ENCODE results near the gene CEP57L1. TPM values are rescaled to one million over a fixed set of nuclear protein-coding genes. Genes with fewer than 3 reads are reported as not detected.

Gene CEP57L1
- total and polyA plus RNA-seq, 2 experiments from 2014 or later: 20.6 to 25.6 TPM

GRCh38 chr6:109117346-109118035 is 22.2 kb downstream of the CEP57L1 start:
- no peak overlapping the region for H3K27ac ChIP-seq
- H3K9ac ChIP-seq: no peak overlapping the region
- no peak overlapping the region for H2AFZ ChIP-seq
- no peaks in the 10 kb centered on the region for H3K9me3 ChIP-seq (ENCODE audit: low read depth)
- H3K27me3 ChIP-seq (replicated peaks; ENCODE audit: insufficient read depth): no peaks in the 10 kb centered on the region
- H3K79me2 ChIP-seq (ENCODE audit: insufficient read depth): peaks cover 98% of the 10 kb centered on the region
- in situ Hi-C loops (cut with MboI): no loop called here
- TF ChIP-seq EZH2 (IDR thresholded peaks at IDR 0.05; ENCODE audit: insufficient read depth, poor library complexity, severe bottlenecking) (no peak), EZH2phosphoT487 (IDR thresholded peaks at IDR 0.05; ENCODE audit: insufficient read depth, low read depth) (no peak)
- peaks cover 16% of the 10 kb centered on the region for H3K4me1 ChIP-seq (ENCODE audit: insufficient read depth)
- no peak for DNase-seq
- H3K4me3 ChIP-seq: no peak overlapping the region
- 51 to 54% methylated on average over 5 of the region's 5 CpGs for WGBS, 2 experiments (ENCODE audit: low coverage in 1 of 2, low lambda C conversion rate in 2 of 2, missing lambda C conversion rate in 2 of 2)
- no peaks in the 10 kb centered on the region for H4K20me1 ChIP-seq (ENCODE audit: insufficient read depth)
- peaks cover 7% of the 10 kb centered on the region; the same call in 1 of the 2 replicates for H3F3A ChIP-seq (ENCODE audit: insufficient read depth)
- H3K4me2 ChIP-seq (ENCODE audit: unreplicated experiment): no peak overlapping the region
- H3K9me2 ChIP-seq (ENCODE audit: insufficient read depth): no peaks in the 10 kb centered on the region
- H3K36me3 ChIP-seq (ENCODE audit: low read depth): no peaks in the 10 kb centered on the region

- peaks cover 98% of the 10 kb centered on the region for H3K79me2 ChIP-seq (ENCODE audit: insufficient read depth)
- in situ Hi-C loops (cut with MboI): no loop called here
- H3K4me3 ChIP-seq: no peak overlapping the region
- no peak for DNase-seq
- WGBS, 2 experiments (ENCODE audit: low coverage in 1 of 2, low lambda C conversion rate in 2 of 2, missing lambda C conversion rate in 2 of 2): 94 to 98% methylated on average over 5 of the region's 5 CpGs
- no peaks in the 10 kb centered on the region for H3K9me2 ChIP-seq (ENCODE audit: insufficient read depth)
- no peak overlapping the region for H3K27ac ChIP-seq
- no peaks in the 10 kb centered on the region for H3K27me3 ChIP-seq (replicated peaks; ENCODE audit: insufficient read depth)
- no peak overlapping the region for H2AFZ ChIP-seq
- H3K4me2 ChIP-seq (ENCODE audit: unreplicated experiment): no peak overlapping the region
- no peak overlapping the region for H3K9ac ChIP-seq
- peaks cover 7% of the 10 kb centered on the region; the same call in 1 of the 2 replicates for H3F3A ChIP-seq (ENCODE audit: insufficient read depth)
- no peaks in the 10 kb centered on the region for H4K20me1 ChIP-seq (ENCODE audit: insufficient read depth)
- H3K9me3 ChIP-seq (ENCODE audit: low read depth): no peaks in the 10 kb centered on the region
- H3K36me3 ChIP-seq (ENCODE audit: low read depth): no peaks in the 10 kb centered on the region
- no peak for TF ChIP-seq EZH2 (IDR thresholded peaks at IDR 0.05; ENCODE audit: insufficient read depth, poor library complexity, severe bottlenecking)
- peaks cover 16% of the 10 kb centered on the region for H3K4me1 ChIP-seq (ENCODE audit: insufficient read depth)
Measured at GRCh38 chr6:109118337-109118736, 23.0 kb downstream of the CEP57L1 start.

- no peak for DNase-seq
- Histone ChIP-seq H3K9me3 (ENCODE audit: low read depth) (no peaks in the 10 kb centered on the region), H2AFZ (no peak overlapping the region), H3K27me3 (replicated peaks; ENCODE audit: insufficient read depth) (no peaks in the 10 kb centered on the region), H3K4me3 (no peak overlapping the region), H3K36me3 (ENCODE audit: low read depth) (no peaks in the 10 kb centered on the region), H3F3A (ENCODE audit: insufficient read depth) (peaks cover 7% of the 10 kb centered on the region; the same call in 1 of the 2 replicates), H3K9ac (no peak overlapping the region), H3K4me1 (ENCODE audit: insufficient read depth) (peaks cover 16% of the 10 kb centered on the region), H3K79me2 (ENCODE audit: insufficient read depth) (peaks cover 98% of the 10 kb centered on the region), H3K9me2 (ENCODE audit: insufficient read depth) (no peaks in the 10 kb centered on the region), H3K27ac (no peak overlapping the region), H4K20me1 (ENCODE audit: insufficient read depth) (no peaks in the 10 kb centered on the region), H3K4me2 (ENCODE audit: unreplicated experiment) (no peak overlapping the region)
- TF ChIP-seq EZH2phosphoT487 (IDR thresholded peaks at IDR 0.05; ENCODE audit: insufficient read depth, low read depth) (no peak), EZH2 (IDR thresholded peaks at IDR 0.05; ENCODE audit: insufficient read depth, poor library complexity, severe bottlenecking) (no peak)
- in situ Hi-C loops (cut with MboI): no loop called here
- WGBS, 2 experiments (ENCODE audit: low coverage in 1 of 2, low lambda C conversion rate in 2 of 2, missing lambda C conversion rate in 2 of 2): 88 to 89% methylated on average over 3 of the region's 3 CpGs
Measured at GRCh38 chr6:109118871-109119354, 23.6 kb downstream of the CEP57L1 start.

- no peaks in the 10 kb centered on the region for H3K36me3 ChIP-seq (ENCODE audit: low read depth)
- H3K9me2 ChIP-seq (ENCODE audit: insufficient read depth): no peaks in the 10 kb centered on the region
- H3K79me2 ChIP-seq (ENCODE audit: insufficient read depth): peaks cover 93% of the 10 kb centered on the region
- no peaks in the 10 kb centered on the region for H4K20me1 ChIP-seq (ENCODE audit: insufficient read depth)
- no peak overlapping the region for H3K9ac ChIP-seq
- TF ChIP-seq EZH2phosphoT487 (IDR thresholded peaks at IDR 0.05; ENCODE audit: insufficient read depth, low read depth): no peak
- TF ChIP-seq EZH2 (IDR thresholded peaks at IDR 0.05; ENCODE audit: insufficient read depth, poor library complexity, severe bottlenecking): no peak
- in situ Hi-C loops (cut with MboI): no loop called here
- H3K27ac ChIP-seq: peak overlapping the region; percentile 23
- DNase-seq: peak; percentile 10
- no peak overlapping the region for H3K4me3 ChIP-seq
- no peaks in the 10 kb centered on the region for H3K27me3 ChIP-seq (replicated peaks; ENCODE audit: insufficient read depth)
- peaks cover 7% of the 10 kb centered on the region; the same call in 1 of the 2 replicates for H3F3A ChIP-seq (ENCODE audit: insufficient read depth)
- H3K9me3 ChIP-seq (ENCODE audit: low read depth): no peaks in the 10 kb centered on the region
- no peak overlapping the region for H3K4me2 ChIP-seq (ENCODE audit: unreplicated experiment)
- H3K4me1 ChIP-seq (ENCODE audit: insufficient read depth): peaks cover 16% of the 10 kb centered on the region
- H2AFZ ChIP-seq: no peak overlapping the region; the same call in 1 of the 2 replicates
Measured at GRCh38 chr6:109121411-109121810, 26.1 kb downstream of the CEP57L1 start.
